SIG-M5 treated with dmso at 0.1 percent for 504 hours (cell line): ENCODE results near the gene C1GALT1C1L.
"Not testable (repeated sequence)": the region's sequence is repeated elsewhere in the genome, so short reads cannot be mapped to it uniquely, and the experiment has no call there.

Source experiments
- DNase-seq: peaks from one replicate; lab custom pipeline; 2025; ENCODE audit not compliant: unreplicated experiment; lab: John Stamatoyannopoulos, UW

The C1GALT1C1L gene

DNA sequence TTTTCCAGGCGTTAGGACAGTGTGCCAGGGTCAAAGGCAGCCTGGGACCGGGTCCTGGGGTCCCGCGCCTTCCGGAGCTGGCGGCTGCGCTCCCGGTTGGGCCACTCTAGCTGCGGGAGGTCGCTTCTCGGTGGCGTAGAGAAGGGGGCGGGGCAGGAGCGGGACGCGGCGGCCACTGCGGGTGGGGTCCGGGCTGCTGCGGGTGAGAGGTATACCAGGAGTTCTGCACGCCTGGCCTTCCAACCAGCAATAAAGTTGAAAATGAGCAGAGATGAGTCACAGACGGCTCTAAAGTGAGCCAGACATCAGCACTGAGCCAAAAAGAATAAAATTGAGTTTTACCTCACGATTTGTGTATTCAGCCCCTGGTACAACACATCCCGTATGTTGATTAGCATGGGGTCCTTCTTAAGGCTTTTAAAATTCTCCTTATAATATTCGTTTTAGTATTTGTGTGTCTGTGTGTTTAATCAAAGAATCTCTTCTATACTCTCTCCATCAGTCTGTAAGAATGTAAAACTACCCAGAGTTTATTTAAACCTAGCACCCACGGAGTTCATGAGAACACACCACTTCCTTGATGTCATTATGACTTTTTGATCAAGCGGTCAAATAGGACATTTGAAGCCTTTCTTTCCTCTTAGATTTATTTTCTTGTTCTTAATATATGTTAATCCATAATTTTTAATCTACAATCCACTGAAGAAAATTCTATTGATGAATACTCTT is at the start of gene C1GALT1C1L:
Gene C1GALT1C1L, minus strand, starts transcription at position 108 of the 729 bp plus-strand sequence. Its CDS starts 107 bp downstream, at position 1.
- DNase-seq, result peak; percentile 32

- no peak for DNase-seq
These were observed 49.5 kb upstream of the C1GALT1C1L start for GRCh38 chr2:43725711-43726246.

- no peak for DNase-seq
These were observed 48.7 kb upstream of the C1GALT1C1L start for GRCh38 chr2:43724728-43725526.

DNA sequence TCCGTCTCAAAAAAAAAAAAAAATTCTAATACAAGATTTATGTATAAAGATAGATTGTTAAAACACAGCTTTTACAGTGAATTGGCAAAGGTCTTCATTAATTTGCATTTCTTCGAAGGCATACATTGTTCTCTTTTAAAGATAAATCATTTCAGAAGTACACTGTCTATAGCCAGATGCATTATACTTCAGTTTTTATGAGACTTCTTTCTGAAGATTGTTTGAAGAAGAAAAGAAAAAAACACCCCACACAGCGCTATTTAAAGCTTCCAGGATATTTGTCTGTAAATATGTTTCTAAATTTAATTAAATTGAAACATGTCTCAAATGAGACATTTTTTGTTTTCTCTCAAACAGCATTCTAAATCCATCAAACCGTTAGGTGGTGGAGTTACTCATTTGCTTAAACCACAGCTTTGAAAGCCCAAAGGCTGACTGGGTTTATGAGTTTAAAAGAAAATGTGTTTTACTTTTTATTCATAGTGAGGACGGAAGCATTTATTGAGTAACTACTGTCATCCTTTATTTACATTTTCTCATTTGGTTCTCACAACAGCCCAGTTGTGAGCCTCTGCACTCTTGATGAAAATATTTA is 42.4 kb upstream of the C1GALT1C1L start:
- no peak for DNase-seq

DNA sequence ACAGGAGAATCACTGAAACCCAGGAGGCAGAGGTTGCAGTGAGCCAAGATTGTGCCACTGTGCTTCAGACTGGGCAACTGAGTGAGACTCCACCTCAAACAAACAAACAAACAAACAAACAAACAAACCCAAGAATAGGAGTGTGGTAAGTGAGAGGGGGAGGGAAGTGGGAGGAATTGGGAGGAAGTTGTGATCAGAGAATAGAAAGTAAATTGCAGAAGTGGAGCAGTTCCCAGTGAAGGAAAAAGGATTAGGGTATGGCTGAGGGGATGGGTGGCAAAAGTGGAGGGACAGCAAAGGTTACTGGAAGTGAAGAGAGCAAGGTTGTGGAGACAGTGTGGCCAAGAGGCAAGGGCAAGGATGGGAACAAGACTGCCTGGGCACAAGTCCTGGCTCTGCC is 41.1 kb upstream of the C1GALT1C1L start:
- DNase-seq, result peak; percentile 33

DNA sequence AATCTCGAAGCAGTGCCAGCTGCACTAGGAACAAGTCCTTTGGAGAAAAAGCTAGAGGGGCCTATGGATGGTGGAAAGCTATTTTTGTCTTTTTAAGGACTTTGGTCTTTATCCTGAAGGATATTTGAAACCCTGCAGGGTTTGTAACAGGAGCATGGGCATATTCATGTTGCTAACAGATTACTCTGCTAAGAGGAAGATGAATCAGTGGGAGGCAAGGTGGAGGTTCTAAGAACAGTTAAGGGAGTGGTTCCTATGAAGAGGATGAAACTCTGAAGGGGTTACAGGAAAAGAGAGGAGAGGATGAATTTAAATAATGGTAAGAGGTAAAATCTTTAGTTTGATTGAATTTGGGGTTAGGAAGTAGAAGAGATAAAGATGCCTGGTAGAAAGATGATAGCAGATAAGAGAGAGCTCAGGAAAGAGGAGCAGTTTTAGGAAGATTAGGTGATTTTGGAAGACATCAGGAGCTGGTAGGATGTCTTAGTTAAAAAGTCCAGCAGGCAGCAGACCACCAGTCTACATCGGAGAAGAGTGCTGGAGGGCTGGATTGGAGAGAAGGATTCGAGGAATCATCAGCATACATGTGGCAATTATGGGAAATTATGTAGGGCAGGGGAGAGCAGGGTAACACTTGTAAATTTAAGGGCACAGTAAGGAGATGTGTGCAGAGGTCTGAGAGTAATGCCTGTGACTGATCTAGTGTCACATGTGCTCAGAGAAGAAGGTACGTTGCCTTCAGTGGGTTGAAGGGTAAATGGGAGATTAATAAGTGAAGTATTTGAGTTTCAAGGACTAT is 39.3 kb upstream of the C1GALT1C1L start:
- no peak for DNase-seq

DNA sequence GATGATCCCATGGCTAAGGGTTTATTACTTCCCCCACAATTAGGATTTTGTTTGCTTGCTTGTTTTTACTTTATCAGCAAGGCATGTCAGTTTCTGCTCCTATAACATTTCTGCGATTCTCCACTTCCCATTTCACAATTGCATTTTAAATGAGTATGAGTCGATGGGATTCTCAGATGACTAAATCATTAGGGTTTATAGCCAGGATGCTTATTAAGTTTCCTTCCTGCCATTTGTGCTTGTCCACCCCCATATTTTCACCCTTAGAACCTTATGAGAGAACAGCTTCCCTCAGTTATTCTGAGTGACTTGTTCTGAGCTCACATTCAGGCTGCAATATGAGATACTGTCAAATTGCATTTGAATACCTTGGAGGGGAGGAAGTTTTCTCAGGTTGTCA is 37.9 kb upstream of the C1GALT1C1L start:
- no peak for DNase-seq

DNA sequence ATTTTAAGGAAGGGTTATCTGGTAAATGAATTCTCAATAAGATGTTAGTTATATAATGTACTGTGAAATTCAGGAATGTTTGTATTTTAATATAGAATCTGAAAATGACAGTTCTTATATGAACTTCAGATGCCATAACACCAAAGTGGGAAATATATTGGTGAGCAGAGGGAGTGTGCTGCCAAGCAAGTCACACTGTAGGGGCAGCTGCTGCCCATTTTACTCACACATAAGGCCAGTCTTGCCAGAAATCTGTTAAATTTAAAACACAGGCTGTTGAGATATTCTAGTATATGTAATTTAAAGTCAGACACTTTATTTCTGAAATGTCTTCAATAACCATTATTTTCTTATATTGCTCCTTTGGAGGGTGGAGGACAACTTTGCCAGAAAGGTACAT is 34.6 kb upstream of the C1GALT1C1L start:
- no peak for DNase-seq

- DNase-seq, result no peak
These were observed 32.7 kb upstream of the C1GALT1C1L start for GRCh38 chr2:43708891-43709290.

DNA sequence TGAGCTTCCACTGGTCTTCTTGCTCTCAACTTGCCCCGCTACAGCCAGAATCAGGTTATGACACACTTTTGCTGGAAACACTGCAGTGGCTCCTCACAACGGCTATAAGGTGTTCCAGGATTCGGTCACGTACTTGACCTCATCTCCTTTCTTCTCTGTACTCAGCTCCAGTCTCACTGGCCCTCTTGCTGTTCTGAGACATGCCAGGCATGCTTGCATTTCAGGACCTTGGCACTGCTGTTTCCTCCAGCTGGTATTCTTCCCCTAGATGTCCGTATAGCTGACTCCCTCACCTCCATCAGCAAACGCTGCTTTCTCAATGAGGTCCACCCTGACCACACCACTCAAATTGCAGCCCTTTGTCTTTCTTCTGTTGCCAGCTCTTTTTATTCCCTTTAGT is 31.9 kb upstream of the C1GALT1C1L start:
- no peak for DNase-seq

DNA sequence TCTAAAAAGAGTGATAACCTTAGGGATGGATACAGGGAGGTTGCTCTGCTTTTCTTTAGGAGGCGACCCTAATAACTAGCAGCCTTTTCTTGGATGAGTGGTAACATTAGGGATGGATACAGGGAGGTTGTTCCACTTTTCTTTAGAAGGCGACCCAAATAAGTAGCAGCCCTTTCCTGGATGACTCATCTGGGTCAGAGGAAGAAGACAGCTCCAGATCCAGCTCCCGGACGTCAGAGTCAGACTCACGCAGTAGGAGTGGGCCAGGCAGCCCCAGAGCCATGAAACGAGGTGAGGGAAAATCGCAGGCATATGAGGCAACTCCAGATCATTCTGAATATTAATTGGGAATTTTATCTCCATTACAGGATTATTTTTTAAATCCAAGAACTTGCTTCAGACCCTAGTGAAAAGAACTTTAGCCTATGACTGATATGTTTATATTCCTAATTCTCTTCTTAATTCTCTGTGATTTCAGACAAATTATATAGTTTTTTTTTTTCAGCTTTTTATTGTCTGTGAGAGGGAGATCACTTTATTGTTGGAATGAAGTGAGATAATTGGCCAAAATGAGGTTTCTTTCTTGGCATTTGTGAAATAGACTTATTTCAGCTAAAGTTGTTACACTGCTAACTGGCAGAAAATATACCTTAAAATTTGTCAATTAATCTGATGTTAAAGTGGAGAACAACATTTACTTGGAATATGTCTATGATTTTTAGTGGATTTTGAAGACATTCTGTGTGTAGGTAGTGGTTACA is 31.2 kb upstream of the C1GALT1C1L start:
- no peak for DNase-seq

DNA sequence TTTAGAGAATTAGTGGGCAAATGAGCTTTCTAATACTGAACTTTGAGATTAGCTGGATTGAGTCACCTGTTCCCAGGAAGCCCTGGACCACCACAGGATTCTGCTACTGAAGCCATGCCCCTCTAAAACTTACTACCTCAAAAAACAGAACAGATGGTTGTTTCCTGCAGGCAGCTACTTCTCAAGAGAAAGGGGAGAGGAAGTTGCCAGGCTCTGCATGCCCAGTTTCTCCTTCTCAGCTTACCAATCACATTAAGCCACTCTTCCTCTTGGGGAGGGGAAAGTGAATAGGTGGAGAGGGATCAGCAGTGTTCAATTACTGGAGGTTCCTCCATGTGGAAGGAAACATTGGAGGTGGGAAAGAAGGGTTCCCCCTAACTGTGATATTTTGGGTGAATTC is 24.9 kb upstream of the C1GALT1C1L start:
- no peak for DNase-seq

DNA sequence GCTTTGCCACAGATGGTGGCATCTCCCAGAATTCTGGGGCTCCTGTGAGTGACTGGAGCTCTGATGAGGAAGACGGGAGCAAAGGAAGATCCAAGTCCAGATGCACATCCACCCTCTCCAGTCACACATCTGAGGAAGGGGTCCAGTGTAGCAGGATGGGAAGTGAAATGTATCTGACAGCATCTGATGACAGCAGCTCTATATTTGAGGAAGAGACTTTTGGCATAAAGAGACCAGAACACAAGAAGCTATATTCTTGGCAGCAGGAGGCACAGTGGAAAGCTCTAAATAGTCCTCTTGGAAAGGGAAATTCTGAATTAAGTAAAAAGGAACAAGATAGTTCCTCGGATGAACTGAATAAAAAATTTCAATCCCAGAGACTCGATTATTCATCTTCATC is 23.5 kb upstream of the C1GALT1C1L start:
- no peak for DNase-seq

GRCh38 chr2:43698140-43698539 is 21.9 kb upstream of the C1GALT1C1L start:
- DNase-seq, result not testable (repeated sequence)

DNA sequence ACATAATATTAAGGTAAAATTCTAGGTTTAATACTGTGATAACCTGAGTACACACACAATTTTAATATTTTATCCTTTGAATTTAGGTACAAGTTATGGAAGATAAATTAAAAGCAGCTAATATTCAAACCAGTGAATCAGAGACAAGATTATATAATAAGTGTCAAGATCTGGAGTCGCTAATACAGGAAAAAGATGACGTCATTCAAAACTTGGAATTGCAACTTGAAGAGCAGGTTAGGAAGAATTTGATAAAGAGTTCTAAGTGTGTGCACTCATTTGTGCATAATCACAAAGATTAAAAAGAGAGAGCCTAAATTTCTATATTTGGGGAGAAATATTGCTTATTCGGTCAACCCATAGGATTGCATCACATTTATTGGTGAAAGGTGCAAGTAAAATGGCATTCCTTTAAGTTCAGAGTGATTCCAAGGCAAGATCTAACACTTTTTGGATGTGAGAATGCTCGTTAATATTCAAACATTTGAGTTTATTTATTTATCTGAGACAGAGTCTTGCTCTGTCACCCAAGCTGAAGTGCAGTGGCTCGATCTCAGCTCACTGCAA is 16.3 kb upstream of the C1GALT1C1L start:
- DNase-seq, result no peak

DNA sequence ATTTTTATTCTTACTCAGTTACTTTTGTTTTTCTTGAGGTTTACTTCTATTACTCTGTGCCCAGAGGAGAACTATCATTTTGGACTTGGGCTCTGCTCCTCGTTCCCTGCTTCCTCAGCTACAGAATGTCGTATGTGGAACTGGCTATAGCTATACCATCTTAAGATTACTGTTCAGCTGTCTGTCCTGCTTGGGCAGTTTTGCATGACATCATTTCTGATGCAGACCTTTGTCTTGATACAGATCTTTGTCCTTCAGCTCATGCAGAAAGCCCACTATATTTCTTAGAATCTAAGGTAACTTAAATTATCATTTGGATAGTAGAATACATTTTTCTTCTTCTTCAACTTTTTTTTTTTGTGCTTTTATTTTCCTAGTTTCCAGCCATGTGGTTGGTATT is 13.8 kb upstream of the C1GALT1C1L start:
- no peak for DNase-seq

- DNase-seq, result no peak
These were observed 9.1 kb upstream of the C1GALT1C1L start for GRCh38 chr2:43685357-43685756.

- not testable (repeated sequence) for DNase-seq
These were observed 1.6 kb upstream of the C1GALT1C1L start for GRCh38 chr2:43677783-43678182.

- DNase-seq, result no peak
These were observed 445 bp downstream of the C1GALT1C1L start for GRCh38 chr2:43675646-43676321.
